T-helper 1 cell treated with Interleukin-12 subunit alpha and Interleukin-12 subunit beta and Interleukin-4 antibody, amounts not matched to agents 30 μg/mL and 1 μg/mL, for 36 hours (primary cell): Measurements from ENCODE around the gene CHMP2B.
"Not testable (repeated sequence)": the region's sequence is repeated elsewhere in the genome, so short reads cannot be mapped to it uniquely, and the experiment has no call there.

ENCODE experiments used
- H3K27ac Mint-ChIP-seq: one replicate; pipeline ENCODE4 v1.8.0; 2021; ENCODE audit warnings: mild to moderate bottlenecking, mixed read lengths
- H3K27me3 Mint-ChIP-seq: one replicate; pipeline ENCODE4 v1.8.0; 2021; ENCODE audit warnings: low read depth, mixed read lengths
- H3K36me3 Mint-ChIP-seq: one replicate; pipeline ENCODE4 v1.8.0; 2021; ENCODE audit warnings: low read depth, mixed read lengths
- H3K4me1 Mint-ChIP-seq: one replicate; pipeline ENCODE4 v1.8.0; 2021; ENCODE audit warnings: low read depth, mixed read lengths
- H3K4me3 Mint-ChIP-seq: one replicate; pipeline ENCODE4 v1.8.0; 2021; ENCODE audit warnings: mild to moderate bottlenecking, moderate library complexity, mixed read lengths
- H3K9me3 Mint-ChIP-seq: one replicate; pipeline ENCODE4 v1.8.0; 2021; ENCODE audit warnings: mixed read lengths

The CHMP2B gene

DNA sequence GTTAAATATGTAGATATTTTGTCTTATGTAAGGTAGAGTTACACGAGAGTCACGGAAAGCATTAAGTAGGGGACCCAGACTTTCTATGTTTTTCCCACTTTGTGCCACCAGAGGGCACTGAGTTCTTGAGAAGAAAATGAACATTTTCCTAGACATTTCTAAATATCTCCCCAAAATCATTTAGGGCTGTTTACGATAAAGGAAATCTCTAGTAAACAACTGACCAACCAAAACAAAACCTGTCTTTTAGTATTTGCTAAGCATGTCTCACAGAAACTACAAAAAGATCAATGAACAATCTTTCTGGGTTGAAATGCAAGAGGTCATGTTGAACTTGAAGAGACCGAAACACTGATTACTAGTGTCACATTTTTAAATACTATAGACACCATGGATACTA lies 33.2 kb downstream of the CHMP2B start:
- no peak overlapping the region for H3K27ac Mint-ChIP-seq
- no peaks in the 10 kb centered on the region for H3K9me3 Mint-ChIP-seq
- peaks cover 6% of the 10 kb centered on the region for H3K4me1 Mint-ChIP-seq
- peaks cover 18% of the 10 kb centered on the region for H3K27me3 Mint-ChIP-seq
- H3K36me3 Mint-ChIP-seq, result no peaks in the 10 kb centered on the region
- H3K4me3 Mint-ChIP-seq, result no peak overlapping the region

GRCh38 chr3:87261925-87262324 lies 34.8 kb downstream of the CHMP2B start:
- peaks cover 18% of the 10 kb centered on the region for H3K27me3 Mint-ChIP-seq
- H3K4me1 Mint-ChIP-seq, result peaks cover 6% of the 10 kb centered on the region
- no peak overlapping the region for H3K4me3 Mint-ChIP-seq
- no peaks in the 10 kb centered on the region for H3K9me3 Mint-ChIP-seq
- no peaks in the 10 kb centered on the region for H3K36me3 Mint-ChIP-seq
- no peak overlapping the region for H3K27ac Mint-ChIP-seq

- Mint-ChIP-seq H3K27ac (peak overlapping the region; percentile 73), H3K4me1 (peaks cover 41% of the 10 kb centered on the region), H3K9me3 (no peaks in the 10 kb centered on the region), H3K4me3 (peak overlapping the region; percentile 19), H3K36me3 (no peaks in the 10 kb centered on the region), H3K27me3 (peaks cover 6% of the 10 kb centered on the region)
Observed at GRCh38 chr3:87267953-87268645, 41.0 kb downstream of the CHMP2B start.

- no peaks in the 10 kb centered on the region for H3K36me3 Mint-ChIP-seq
- H3K4me3 Mint-ChIP-seq, result peak overlapping the region; percentile 19
- H3K27ac Mint-ChIP-seq, result peak overlapping the region; percentile 73
- peaks cover 44% of the 10 kb centered on the region for H3K4me1 Mint-ChIP-seq
- no peaks in the 10 kb centered on the region for H3K9me3 Mint-ChIP-seq
- peaks cover 6% of the 10 kb centered on the region for H3K27me3 Mint-ChIP-seq
Observed at GRCh38 chr3:87268646-87269211, 41.6 kb downstream of the CHMP2B start.

GRCh38 chr3:87269723-87270122 lies 42.6 kb downstream of the CHMP2B start:
- Mint-ChIP-seq H3K4me1 (peaks cover 44% of the 10 kb centered on the region), H3K27ac (peak overlapping the region; percentile 10)

GRCh38 chr3:87270908-87271700 lies 44.0 kb downstream of the CHMP2B start:
- peaks cover 44% of the 10 kb centered on the region for H3K4me1 Mint-ChIP-seq
- peak overlapping the region; percentile 19 for H3K4me3 Mint-ChIP-seq
- H3K27ac Mint-ChIP-seq, result peak overlapping the region; percentile 59
- H3K9me3 Mint-ChIP-seq, result no peaks in the 10 kb centered on the region
- H3K27me3 Mint-ChIP-seq, result no peaks in the 10 kb centered on the region
- no peaks in the 10 kb centered on the region for H3K36me3 Mint-ChIP-seq

More at GRCh38 chr3:87269723-87270122, 42.6 kb downstream of the CHMP2B start:
- no peaks in the 10 kb centered on the region for H3K36me3 Mint-ChIP-seq
- no peaks in the 10 kb centered on the region for H3K27me3 Mint-ChIP-seq
- peak overlapping the region; percentile 41 for H3K4me3 Mint-ChIP-seq
- H3K9me3 Mint-ChIP-seq, result no peaks in the 10 kb centered on the region

GRCh38 chr3:87272718-87273341 lies 45.7 kb downstream of the CHMP2B start:
- no peaks in the 10 kb centered on the region for H3K27me3 Mint-ChIP-seq
- no peak overlapping the region for H3K27ac Mint-ChIP-seq
- H3K36me3 Mint-ChIP-seq, result no peaks in the 10 kb centered on the region
- no peak overlapping the region for H3K4me3 Mint-ChIP-seq
- H3K9me3 Mint-ChIP-seq, result no peaks in the 10 kb centered on the region
- H3K4me1 Mint-ChIP-seq, result peaks cover 40% of the 10 kb centered on the region

- Mint-ChIP-seq H3K4me3 (no peak within 1 kb of the TSS), H3K36me3 (no peaks in the 10 kb centered on the region), H3K27me3 (no peaks in the 10 kb centered on the region), H3K4me1 (peaks cover 10% of the 10 kb centered on the region), H3K27ac (no peak within 1 kb of the TSS), H3K9me3 (no peaks in the 10 kb centered on the region)
Observed at GRCh38 chr3:87276484-87276883, 49.4 kb downstream of the CHMP2B start, which contains the start of gene POU1F1. TSS of gene POU1F1 (minus strand) at chr3:87276584. CDS start at chr3:87276462, 122 bp downstream.

DNA sequence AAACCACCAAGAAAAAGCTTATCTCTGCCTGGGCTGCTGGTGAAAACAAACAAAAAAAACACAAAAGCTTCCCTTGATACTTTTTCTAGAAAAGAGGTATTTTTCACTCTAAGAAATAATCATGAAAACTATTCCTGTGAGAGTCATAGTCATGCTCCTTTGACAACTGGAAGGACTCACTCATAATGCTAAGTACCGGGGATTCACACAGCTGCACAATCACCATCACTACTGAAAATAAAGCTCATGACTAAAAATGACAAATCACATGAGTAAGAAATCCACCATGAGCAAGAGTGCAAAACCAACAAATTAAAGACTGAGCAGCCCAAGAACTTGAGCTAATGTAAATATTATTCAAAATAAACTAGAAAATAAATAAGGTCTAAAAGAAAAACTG lies 59.9 kb downstream of the CHMP2B start:
- H3K4me3 Mint-ChIP-seq, result no peak overlapping the region
- H3K4me1 Mint-ChIP-seq, result peaks cover 2% of the 10 kb centered on the region
- no peaks in the 10 kb centered on the region for H3K36me3 Mint-ChIP-seq
- peaks cover 13% of the 10 kb centered on the region for H3K27me3 Mint-ChIP-seq
- H3K27ac Mint-ChIP-seq, result no peak overlapping the region
- no peaks in the 10 kb centered on the region for H3K9me3 Mint-ChIP-seq

GRCh38 chr3:87288446-87288845 lies 61.3 kb downstream of the CHMP2B start:
- H3K27me3 Mint-ChIP-seq, result peaks cover 13% of the 10 kb centered on the region
- H3K4me3 Mint-ChIP-seq, result no peak overlapping the region
- H3K27ac Mint-ChIP-seq, result no peak overlapping the region
- no peaks in the 10 kb centered on the region for H3K36me3 Mint-ChIP-seq
- no peaks in the 10 kb centered on the region for H3K9me3 Mint-ChIP-seq
- H3K4me1 Mint-ChIP-seq, result peaks cover 2% of the 10 kb centered on the region

DNA sequence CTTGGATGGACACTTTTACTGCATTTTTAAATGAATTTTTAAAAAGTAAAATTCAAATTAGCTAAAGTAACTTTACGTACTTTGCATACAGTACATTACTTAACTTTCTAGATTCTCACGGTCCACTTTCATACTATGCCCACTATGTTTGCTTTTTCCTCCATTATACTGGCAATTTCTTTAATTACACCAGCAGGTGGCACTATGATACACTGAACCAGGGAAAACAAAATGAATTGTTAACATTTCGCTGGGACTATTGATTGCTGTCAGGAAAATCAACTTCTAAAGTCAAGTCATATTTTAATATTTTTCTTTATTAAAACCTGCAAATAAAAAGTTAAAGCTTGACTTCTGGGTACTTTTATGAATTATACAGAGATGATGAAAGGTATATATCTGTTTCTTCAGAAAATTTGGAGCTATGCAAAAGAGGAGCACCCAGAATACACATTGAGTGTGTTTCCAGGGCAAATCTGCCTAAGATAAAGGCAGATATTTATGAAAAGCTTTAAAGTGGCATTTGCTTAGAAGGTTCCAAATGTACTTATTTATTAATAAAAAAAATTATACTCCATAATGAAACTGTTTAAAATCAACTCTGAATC lies 71.1 kb downstream of the CHMP2B start:
- H3K27me3 Mint-ChIP-seq, result no peaks in the 10 kb centered on the region
- no peak overlapping the region for H3K4me3 Mint-ChIP-seq
- no peaks in the 10 kb centered on the region for H3K9me3 Mint-ChIP-seq
- no peaks in the 10 kb centered on the region for H3K36me3 Mint-ChIP-seq
- H3K27ac Mint-ChIP-seq, result no peak overlapping the region
- H3K4me1 Mint-ChIP-seq, result no peaks in the 10 kb centered on the region

DNA sequence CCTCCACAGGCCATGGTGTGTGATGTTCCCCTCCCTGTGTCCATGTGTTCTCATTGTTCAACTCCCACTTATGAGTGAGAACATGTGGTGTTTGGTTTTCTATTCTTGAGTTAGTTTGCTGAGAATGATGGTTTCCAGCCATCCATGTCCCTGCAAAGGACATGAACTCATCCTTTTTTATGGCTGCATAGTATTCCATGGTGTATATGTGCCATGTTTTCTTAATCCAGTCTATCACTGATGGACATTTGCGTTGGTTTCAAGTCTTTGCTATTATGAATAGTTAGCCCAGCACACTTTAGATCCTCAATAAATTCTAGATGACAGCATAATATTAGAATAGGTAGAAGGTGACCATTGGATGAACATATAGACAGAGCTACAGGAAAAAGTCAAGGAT lies 77.9 kb downstream of the CHMP2B start:
- H3K9me3 Mint-ChIP-seq, H3K4me1 Mint-ChIP-seq, H3K27me3 Mint-ChIP-seq, H3K4me3 Mint-ChIP-seq, H3K36me3 Mint-ChIP-seq, H3K27ac Mint-ChIP-seq: not testable (repeated sequence)
